Keratinocyte (primary cell): ENCODE results near the gene EGR4. TPM values are rescaled to one million over a fixed set of nuclear protein-coding genes. Genes with fewer than 3 reads are reported as not detected.

ENCODE experiments used
- DNase-seq: peaks from one replicate; pipeline ENCODE4 v3.0.0-alpha.2; 2011; ENCODE audit warnings: low read depth, missing footprints, low spot score
- FAIRE-seq: peaks from 2 replicates; lab custom pipeline; 2011; peaks lifted over from hg19 to GRCh38; lab: Jason Lieb, UNC
- H2AFZ ChIP-seq: 2 replicates; pipeline ENCODE4 v1.6.0; 2012; ENCODE audit warnings: low read length, control low read depth, inconsistent platforms; ENCODE audit not compliant: control insufficient read depth
- H3K27ac ChIP-seq: 2 replicates; pipeline ENCODE4 v1.5.1; 2011; ENCODE audit warnings: low read length; ENCODE audit not compliant: control insufficient read depth, insufficient read depth
- H3K27me3 ChIP-seq: 3 replicates; pipeline ENCODE4 v1.6.0; 2011; ENCODE audit warnings: low read length; ENCODE audit not compliant: control insufficient read depth, insufficient read depth; ENCODE audit errors: extremely low read depth
- H3K36me3 ChIP-seq, 2 experiments: 2 replicates in 1 of 2; 3 replicates in 1 of 2; pipeline ENCODE4 v1.5.1; 2011; ENCODE audit warnings: low read length in 2 of 2, mild to moderate bottlenecking in 1 of 2; ENCODE audit not compliant: control insufficient read depth in 2 of 2, insufficient read depth in 2 of 2; ENCODE audit errors: extremely low read depth in 1 of 2
- H3K4me1 ChIP-seq: 3 replicates; pipeline ENCODE4 v1.5.1; 2011; ENCODE audit warnings: low read length; ENCODE audit not compliant: control insufficient read depth, insufficient read depth; ENCODE audit errors: extremely low read depth
- H3K4me2 ChIP-seq: 3 replicates; pipeline ENCODE4 v1.6.0; 2011; ENCODE audit warnings: low read depth, low read length; ENCODE audit not compliant: control insufficient read depth, insufficient read depth; ENCODE audit errors: extremely low read depth
- H3K4me3 ChIP-seq, 3 experiments: fragments of 200-600 bp in 1 of 3; sonication (generic) in 1 of 3; 2 replicates in 2 of 3; 3 replicates in 1 of 3; pipeline ENCODE4 v1.5.1; 2011 to 2016; ENCODE audit warnings: low read length in 3 of 3, mild to moderate bottlenecking in 3 of 3, control low read depth in 2 of 3, inconsistent platforms in 1 of 3, low read depth in 1 of 3, mixed read lengths in 1 of 3, mixed run types in 1 of 3, moderate library complexity in 1 of 3; ENCODE audit not compliant: control insufficient read depth in 2 of 3, insufficient read depth in 2 of 3; ENCODE audit errors: extremely low read depth in 1 of 3
- H3K79me2 ChIP-seq: 2 replicates; pipeline ENCODE4 v1.6.0; 2012; ENCODE audit warnings: low read length; ENCODE audit not compliant: control insufficient read depth, insufficient read depth
- H3K9ac ChIP-seq: 3 replicates; pipeline ENCODE4 v1.6.0; 2011; ENCODE audit warnings: low read length; ENCODE audit not compliant: control insufficient read depth, insufficient read depth; ENCODE audit errors: extremely low read depth
- H3K9me1 ChIP-seq: 3 replicates; pipeline ENCODE4 v1.6.0; 2011; ENCODE audit warnings: low read length; ENCODE audit not compliant: control insufficient read depth, insufficient read depth; ENCODE audit errors: extremely low read depth
- H3K9me3 ChIP-seq: 2 replicates; pipeline ENCODE4 v1.5.1; 2012; ENCODE audit warnings: low read depth, low read length; ENCODE audit not compliant: control insufficient read depth
- H4K20me1 ChIP-seq: 3 replicates; pipeline ENCODE4 v1.6.0; 2011; ENCODE audit warnings: low read length; ENCODE audit not compliant: control insufficient read depth, insufficient read depth; ENCODE audit errors: extremely low read depth
- EZH2 ChIP-seq: IDR thresholded peaks from one replicate; pipeline ENCODE4 v1.6.1; 2012; ENCODE audit warnings: inconsistent platforms, mild to moderate bottlenecking, low read length, moderate library complexity
- dilution Hi-C: fragments of 300-500 bp; cut with MboI; formaldehyde crosslinking; loops from one replicate; pipeline ENCODE4 v1.7.0; 2020; ENCODE audit warnings: low sequenced_read_pairs; ENCODE audit not compliant: extremely low pct_ligation_motif_present
- polyA plus RNA-seq, 5 experiments: library from polyadenylated mRNA; depleted of rRNA in 3 of 5; stranded (reverse) in 3 of 5; stranded (forward) in 1 of 5; unstranded in 1 of 5; fragments of >200 nt; gene quantifications; 1 replicate in 1 of 5; 2 replicates in 3 of 5; 3 replicates in 1 of 5; pipeline versions ENCODE4 v1.2.1 to v1.2.3, GENCODE V29; 2011 to 2012; ENCODE audit warnings: missing spikeins in 2 of 5, low read depth in 1 of 5, low replicate concordance in 1 of 5
- TF ChIP-seq, protein P1 (sequence below), 3 experiments: IDR thresholded peaks in 1 of 3; conservative IDR thresholded peaks in 1 of 3; optimal IDR thresholded peaks in 1 of 3; 2 replicates in 2 of 3; 3 replicates in 1 of 3; pipeline versions ENCODE3 to v1.5.1; 2011; ENCODE audit warnings: low read length in 3 of 3, mild to moderate bottlenecking in 3 of 3, moderate library complexity in 2 of 3, control low read depth in 1 of 3, inconsistent platforms in 1 of 3; ENCODE audit not compliant: insufficient read depth in 2 of 3; ENCODE audit errors: extremely low read depth in 1 of 3

EGR4 gene
- polyA plus RNA-seq, 1 donor (not counting 4 experiments of a cell fraction or from before 2014, with no cell fraction given) = not detected

DNA sequence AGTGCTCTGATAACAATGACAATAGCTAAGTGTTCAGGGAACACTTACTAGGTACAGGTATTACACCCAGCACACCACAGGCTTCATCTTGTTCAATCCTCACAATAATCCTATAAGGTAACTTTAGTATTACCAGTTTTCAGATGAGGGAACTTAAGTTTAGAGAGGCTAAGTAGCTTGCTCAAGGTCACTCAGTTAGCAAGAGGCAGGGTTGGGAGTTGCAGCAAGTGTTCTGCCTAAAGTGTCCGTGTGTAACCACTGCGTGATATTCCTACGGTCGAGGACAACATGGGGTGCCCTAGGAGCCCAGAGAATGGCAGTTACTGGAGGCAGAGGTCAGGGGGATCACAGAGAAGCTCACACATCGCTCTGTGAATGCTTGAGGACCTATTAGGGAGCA lies 30.2 kb upstream of the EGR4 start:
- Histone ChIP-seq H3K4me2 (no peak overlapping the region), H3K27me3 (peaks cover 30% of the 10 kb centered on the region), H3K27ac (no peak overlapping the region), H3K79me2 (no peaks in the 10 kb centered on the region), H4K20me1 (no peaks in the 10 kb centered on the region), H3K4me3 (no peak overlapping the region), H3K9me1 (no peaks in the 10 kb centered on the region), H3K4me1 (no peaks in the 10 kb centered on the region), H3K9me3 (no peaks in the 10 kb centered on the region), H3K36me3 (no peaks in the 10 kb centered on the region), H2AFZ (no peak overlapping the region), H3K9ac (no peak overlapping the region)
- dilution Hi-C loops = no loop called here
- DNase-seq = no peak
- no peak for FAIRE-seq
- TF ChIP-seq, protein P1, sequence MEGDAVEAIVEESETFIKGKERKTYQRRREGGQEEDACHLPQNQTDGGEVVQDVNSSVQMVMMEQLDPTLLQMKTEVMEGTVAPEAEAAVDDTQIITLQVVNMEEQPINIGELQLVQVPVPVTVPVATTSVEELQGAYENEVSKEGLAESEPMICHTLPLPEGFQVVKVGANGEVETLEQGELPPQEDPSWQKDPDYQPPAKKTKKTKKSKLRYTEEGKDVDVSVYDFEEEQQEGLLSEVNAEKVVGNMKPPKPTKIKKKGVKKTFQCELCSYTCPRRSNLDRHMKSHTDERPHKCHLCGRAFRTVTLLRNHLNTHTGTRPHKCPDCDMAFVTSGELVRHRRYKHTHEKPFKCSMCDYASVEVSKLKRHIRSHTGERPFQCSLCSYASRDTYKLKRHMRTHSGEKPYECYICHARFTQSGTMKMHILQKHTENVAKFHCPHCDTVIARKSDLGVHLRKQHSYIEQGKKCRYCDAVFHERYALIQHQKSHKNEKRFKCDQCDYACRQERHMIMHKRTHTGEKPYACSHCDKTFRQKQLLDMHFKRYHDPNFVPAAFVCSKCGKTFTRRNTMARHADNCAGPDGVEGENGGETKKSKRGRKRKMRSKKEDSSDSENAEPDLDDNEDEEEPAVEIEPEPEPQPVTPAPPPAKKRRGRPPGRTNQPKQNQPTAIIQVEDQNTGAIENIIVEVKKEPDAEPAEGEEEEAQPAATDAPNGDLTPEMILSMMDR (optimal IDR thresholded peaks at IDR 0.05 in 1 of 3, IDR thresholded peaks at IDR 0.05 in 1 of 3, conservative IDR thresholded peaks at IDR 0.05 in 1 of 3; ENCODE audit: extremely low read depth in 1 of 3, insufficient read depth in 2 of 3, low read length in 3 of 3) = no peak
- no peak for TF ChIP-seq EZH2

DNA sequence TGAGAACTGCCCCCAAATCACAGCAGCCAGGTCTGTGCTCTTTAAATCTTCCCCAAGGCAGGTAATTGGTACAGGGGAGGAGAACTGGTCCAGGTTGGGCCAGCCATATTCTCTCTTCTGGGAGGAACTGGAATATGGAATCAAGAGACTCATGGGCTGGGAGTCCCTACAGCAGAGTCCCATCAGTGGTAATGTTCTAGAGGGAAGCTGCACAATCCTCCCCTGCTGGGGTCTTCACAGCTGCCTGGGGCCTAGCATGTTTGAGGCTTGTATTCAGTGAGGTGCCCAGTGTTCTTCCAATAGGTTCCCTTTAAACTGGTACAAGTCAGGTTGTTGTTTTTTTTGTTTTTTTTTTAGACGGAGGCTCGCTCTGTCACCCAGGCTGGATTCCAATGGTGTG lies 21.1 kb upstream of the EGR4 start:
- Histone ChIP-seq H3K79me2 (no peaks in the 10 kb centered on the region), H3K9ac (no peak overlapping the region), H3K9me1 (no peaks in the 10 kb centered on the region), H3K4me1 (no peaks in the 10 kb centered on the region), H3K4me2 (no peak overlapping the region), H3K4me3 (no peak overlapping the region), H3K27me3 (peaks cover 12% of the 10 kb centered on the region), H4K20me1 (no peaks in the 10 kb centered on the region), H3K9me3 (no peaks in the 10 kb centered on the region), H2AFZ (no peak overlapping the region), H3K36me3 (no peaks in the 10 kb centered on the region), H3K27ac (no peak overlapping the region)
- dilution Hi-C loops = no loop called here
- no peak for DNase-seq
- FAIRE-seq = no peak
- TF ChIP-seq, protein P1 (optimal IDR thresholded peaks at IDR 0.05 in 1 of 3, IDR thresholded peaks at IDR 0.05 in 1 of 3, conservative IDR thresholded peaks at IDR 0.05 in 1 of 3; ENCODE audit: extremely low read depth in 1 of 3, insufficient read depth in 2 of 3, low read length in 3 of 3) = no peak
- no peak for TF ChIP-seq EZH2
